ENCODE data around the gene NRCAM.
"Not testable (repeated sequence)": the region's sequence is repeated elsewhere in the genome, so short reads cannot be mapped to it uniquely, and the experiment has no call there.

NRCAM gene

DNA sequence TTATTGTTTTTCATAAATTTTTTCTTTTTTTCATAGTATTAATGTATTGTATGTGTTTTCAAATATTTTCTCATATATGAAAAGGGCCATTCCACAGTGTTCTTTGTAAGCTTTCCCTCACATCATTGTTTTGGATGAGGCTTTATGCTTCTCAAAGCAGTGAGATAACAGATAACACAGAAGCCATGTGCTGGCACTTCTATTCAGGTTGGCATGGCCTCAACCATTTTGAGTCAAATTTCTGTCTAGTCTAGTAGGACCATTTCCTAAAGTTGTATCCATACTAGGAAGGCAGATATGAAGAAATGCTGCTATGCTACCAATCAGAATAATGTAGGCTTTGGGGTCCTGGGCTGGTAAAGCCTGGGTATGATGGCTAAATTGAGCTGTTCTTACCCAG lies 190.2 kb downstream of the NRCAM start:
- no peaks in the 10 kb centered on the region for H3K36me3 ChIP-seq (ENCODE audit: control insufficient read depth, insufficient read depth, low read length)
- H3K27ac ChIP-seq (ENCODE audit: low read depth, low read length), result no peak overlapping the region
- no peaks in the 10 kb centered on the region for H3K4me1 ChIP-seq (ENCODE audit: control insufficient read depth, insufficient read depth, low read length)
- H3K27me3 ChIP-seq (ENCODE audit: control insufficient read depth, insufficient read depth, low read length), result no peaks in the 10 kb centered on the region
- H3K4me3 ChIP-seq (ENCODE audit: low read length), result no peak overlapping the region
- H3K9ac ChIP-seq (ENCODE audit: low read length), result no peak overlapping the region

DNA sequence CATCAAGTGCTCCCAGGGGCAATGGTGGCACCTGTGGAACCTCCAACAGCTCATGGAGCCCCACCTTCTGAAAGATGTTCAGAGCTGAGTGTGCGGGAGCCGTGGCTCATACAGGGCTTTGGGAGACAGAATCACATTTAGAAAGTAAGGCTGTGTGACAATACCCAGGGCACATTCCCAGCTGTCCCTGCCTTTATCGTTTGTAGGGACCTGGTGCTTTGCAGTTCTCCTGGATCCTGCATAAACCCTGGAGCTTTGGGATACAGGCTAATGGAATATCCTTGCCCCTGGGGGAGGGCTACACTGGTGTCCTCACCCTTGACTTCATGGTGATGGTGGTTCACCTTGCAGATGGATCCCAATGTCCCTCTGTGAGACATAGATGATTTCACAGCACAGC lies 191.2 kb downstream of the NRCAM start:
- no peaks in the 10 kb centered on the region for H3K4me1 ChIP-seq (ENCODE audit: control insufficient read depth, insufficient read depth, low read length)
- no peaks in the 10 kb centered on the region for H3K27me3 ChIP-seq (ENCODE audit: control insufficient read depth, insufficient read depth, low read length)
- H3K36me3 ChIP-seq (ENCODE audit: control insufficient read depth, insufficient read depth, low read length), result no peaks in the 10 kb centered on the region
- no peak overlapping the region for H3K4me3 ChIP-seq (ENCODE audit: low read length)
- H3K9ac ChIP-seq (ENCODE audit: low read length), result no peak overlapping the region
- no peak overlapping the region for H3K27ac ChIP-seq (ENCODE audit: low read depth, low read length)

DNA sequence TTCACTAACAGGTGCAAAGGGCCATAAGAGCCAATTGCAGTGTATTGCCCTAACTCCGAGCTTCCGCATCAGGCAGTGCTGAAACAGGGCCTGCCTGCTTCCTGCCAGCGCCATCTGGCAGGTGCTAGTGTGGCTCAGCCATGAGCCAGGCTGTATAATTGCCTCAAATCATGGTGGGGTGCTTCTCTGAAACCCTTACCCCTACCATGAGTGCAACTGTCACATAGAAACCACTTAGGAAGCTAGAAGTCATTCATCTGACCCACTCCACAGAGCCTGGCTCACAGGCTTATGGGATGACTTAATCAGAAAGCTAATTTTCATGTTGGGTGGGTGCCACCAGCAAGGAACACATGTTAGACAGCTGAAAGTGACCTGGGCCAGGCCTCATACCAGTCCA lies 192.8 kb downstream of the NRCAM start:
- H3K9ac ChIP-seq (ENCODE audit: low read length), result no peak overlapping the region
- H3K27ac ChIP-seq (ENCODE audit: low read depth, low read length), result no peak overlapping the region
- H3K36me3 ChIP-seq (ENCODE audit: control insufficient read depth, insufficient read depth, low read length), result no peaks in the 10 kb centered on the region
- H3K4me1 ChIP-seq (ENCODE audit: control insufficient read depth, insufficient read depth, low read length), result no peaks in the 10 kb centered on the region
- H3K27me3 ChIP-seq (ENCODE audit: control insufficient read depth, insufficient read depth, low read length), result no peaks in the 10 kb centered on the region
- H3K4me3 ChIP-seq (ENCODE audit: low read length), result no peak overlapping the region

DNA sequence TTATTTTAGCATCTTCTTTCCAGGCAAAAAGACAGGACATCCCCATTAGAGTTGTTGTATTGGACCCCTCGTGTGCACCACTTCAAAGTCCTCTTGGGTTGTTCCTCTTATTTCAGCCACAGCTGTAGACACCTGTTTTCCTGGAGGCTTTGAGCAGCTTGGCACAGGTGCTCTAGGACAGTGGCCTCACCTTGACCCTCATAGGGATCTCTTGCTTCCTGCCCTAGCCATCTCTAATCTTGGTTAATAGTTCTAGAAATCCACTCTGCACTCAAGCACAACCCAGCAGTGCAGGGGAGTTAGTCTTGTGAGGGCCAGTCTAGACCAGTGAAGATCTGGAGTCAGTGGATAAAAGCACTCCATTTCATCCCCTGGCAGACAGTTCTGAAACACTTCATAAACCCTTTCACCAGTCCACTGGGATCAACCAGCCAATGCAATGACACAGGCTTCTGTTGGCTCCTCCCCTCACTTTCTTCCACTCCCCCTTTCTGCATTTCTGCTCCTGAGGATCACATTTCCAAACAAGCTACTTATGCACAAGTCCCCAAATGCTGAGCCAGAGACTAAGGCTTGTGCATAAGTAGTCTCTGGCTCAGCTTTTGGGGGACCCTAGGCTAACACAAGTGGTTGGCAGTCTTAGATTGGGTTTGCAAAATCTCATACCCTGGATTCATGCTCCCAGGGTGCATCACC lies 194.5 kb downstream of the NRCAM start:
- Histone ChIP-seq H3K4me3 (ENCODE audit: low read length) (no peak overlapping the region), H3K4me1 (ENCODE audit: control insufficient read depth, insufficient read depth, low read length) (no peaks in the 10 kb centered on the region), H3K36me3 (ENCODE audit: control insufficient read depth, insufficient read depth, low read length) (no peaks in the 10 kb centered on the region), H3K27me3 (ENCODE audit: control insufficient read depth, insufficient read depth, low read length) (no peaks in the 10 kb centered on the region), H3K9ac (ENCODE audit: low read length) (no peak overlapping the region), H3K27ac (ENCODE audit: low read depth, low read length) (no peak overlapping the region)

DNA sequence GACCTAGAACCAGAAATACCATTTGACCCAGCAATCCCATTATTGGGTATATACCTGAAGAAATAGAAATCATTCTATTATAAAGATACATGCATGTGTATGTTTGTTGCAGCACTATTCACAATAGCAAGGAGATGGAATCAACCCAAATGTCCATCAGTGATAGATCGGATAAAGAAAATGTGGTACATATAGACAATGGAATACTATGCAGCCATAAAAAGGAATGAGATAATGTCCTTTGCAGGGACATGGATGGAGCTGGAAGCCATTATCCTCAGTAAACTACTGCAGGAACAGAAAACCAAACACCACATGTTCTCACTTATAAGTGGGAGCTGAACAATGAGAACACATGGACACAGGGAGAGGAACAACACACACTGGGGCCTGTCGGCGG lies 196.8 kb downstream of the NRCAM start:
- H3K9ac ChIP-seq (ENCODE audit: low read length); H3K27ac ChIP-seq (ENCODE audit: low read depth, low read length); H3K4me3 ChIP-seq (ENCODE audit: low read length); H3K36me3 ChIP-seq (ENCODE audit: control insufficient read depth, insufficient read depth, low read length); H3K27me3 ChIP-seq (ENCODE audit: control insufficient read depth, insufficient read depth, low read length); H3K4me1 ChIP-seq (ENCODE audit: control insufficient read depth, insufficient read depth, low read length): not testable (repeated sequence)

DNA sequence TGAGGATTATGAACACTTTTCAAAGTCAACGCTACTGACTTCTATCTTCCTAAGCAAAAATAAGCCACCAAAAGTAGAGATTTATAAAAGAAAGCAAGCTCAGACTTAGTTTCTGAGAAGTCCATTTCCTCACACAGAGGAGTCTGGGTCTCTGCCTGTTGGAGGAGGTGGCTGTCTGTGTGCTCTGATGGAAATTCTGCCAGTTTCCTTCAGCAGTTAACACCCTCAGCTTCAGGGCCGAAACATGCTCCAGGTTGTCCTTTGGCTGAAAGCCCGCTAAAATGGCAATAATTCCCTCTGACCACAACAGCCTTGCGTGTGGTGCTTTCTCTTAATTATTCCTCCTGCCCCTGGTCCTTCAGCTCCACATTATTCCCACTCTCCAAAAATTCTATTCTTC lies 198.3 kb downstream of the NRCAM start:
- Histone ChIP-seq H3K36me3 (ENCODE audit: control insufficient read depth, insufficient read depth, low read length) (no peaks in the 10 kb centered on the region), H3K4me3 (ENCODE audit: low read length) (no peak overlapping the region), H3K27me3 (ENCODE audit: control insufficient read depth, insufficient read depth, low read length) (no peaks in the 10 kb centered on the region), H3K9ac (ENCODE audit: low read length) (no peak overlapping the region), H3K4me1 (ENCODE audit: control insufficient read depth, insufficient read depth, low read length) (no peaks in the 10 kb centered on the region), H3K27ac (ENCODE audit: low read depth, low read length) (no peak overlapping the region)

DNA sequence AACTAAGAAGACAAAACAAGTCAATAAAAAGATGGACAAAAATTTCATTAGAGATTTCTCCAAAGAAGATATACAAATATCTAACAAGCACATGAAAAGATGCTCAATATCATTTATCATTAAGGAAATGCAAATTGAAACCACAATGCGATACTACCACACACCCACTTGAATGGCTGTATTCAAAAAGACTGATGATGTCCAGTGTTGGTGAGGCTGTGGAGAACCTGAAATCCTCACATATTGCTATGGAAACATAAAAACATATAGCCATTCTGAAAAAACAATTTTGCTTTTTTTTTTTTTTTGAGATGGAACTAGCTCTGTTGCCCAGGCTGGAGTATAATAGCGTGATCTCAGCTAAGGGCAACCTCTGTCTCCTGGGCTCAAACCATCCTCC lies 202.0 kb downstream of the NRCAM start:
- Histone ChIP-seq H3K27ac (ENCODE audit: low read depth, low read length) (no peak overlapping the region), H3K9ac (ENCODE audit: low read length) (no peak overlapping the region), H3K4me3 (ENCODE audit: low read length) (no peak overlapping the region), H3K4me1 (ENCODE audit: control insufficient read depth, insufficient read depth, low read length) (no peaks in the 10 kb centered on the region), H3K36me3 (ENCODE audit: control insufficient read depth, insufficient read depth, low read length) (no peaks in the 10 kb centered on the region), H3K27me3 (ENCODE audit: control insufficient read depth, insufficient read depth, low read length) (no peaks in the 10 kb centered on the region)

DNA sequence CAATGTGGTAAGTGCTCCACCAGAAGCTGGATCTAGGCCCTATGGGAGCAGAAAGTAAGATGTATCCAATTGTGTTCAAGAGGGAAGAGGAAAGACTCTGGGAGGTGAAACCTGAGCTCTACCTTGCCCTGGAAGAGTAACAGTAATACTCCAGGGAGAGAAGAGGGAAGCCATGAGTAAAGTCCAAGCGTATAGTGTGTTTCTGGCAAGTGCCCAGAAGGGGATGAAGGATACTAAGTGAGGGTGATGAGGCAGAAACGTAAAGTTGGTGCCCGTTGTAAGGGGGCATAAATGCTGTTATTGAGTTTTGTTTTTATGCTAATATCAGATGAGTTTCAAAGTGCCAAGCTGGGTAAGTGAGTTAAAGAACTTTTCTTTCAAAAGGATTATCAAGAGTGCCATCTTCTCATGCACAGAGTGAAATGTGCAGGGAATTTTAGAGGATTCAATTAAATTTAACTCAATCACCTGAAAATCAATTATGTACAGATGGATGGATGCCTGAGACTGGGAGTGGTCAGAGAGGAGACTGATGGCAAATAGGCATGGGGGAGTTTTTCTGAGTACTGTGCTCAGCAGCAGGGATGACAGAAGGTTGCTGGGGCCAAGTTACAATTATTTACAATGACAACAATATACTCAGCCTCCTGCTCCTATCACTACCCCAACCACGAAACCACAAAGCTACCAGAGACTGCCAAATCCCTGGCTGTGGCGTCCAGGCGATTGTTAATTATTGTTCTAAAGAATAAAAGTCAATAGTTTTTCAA lies 202.8 kb downstream of the NRCAM start:
- no peak overlapping the region for H3K9ac ChIP-seq (ENCODE audit: low read length)
- H3K4me1 ChIP-seq (ENCODE audit: control insufficient read depth, insufficient read depth, low read length), result no peaks in the 10 kb centered on the region
- H3K36me3 ChIP-seq (ENCODE audit: control insufficient read depth, insufficient read depth, low read length), result no peaks in the 10 kb centered on the region
- H3K27me3 ChIP-seq (ENCODE audit: control insufficient read depth, insufficient read depth, low read length), result no peaks in the 10 kb centered on the region
- H3K27ac ChIP-seq (ENCODE audit: low read depth, low read length), result no peak overlapping the region
- no peak overlapping the region for H3K4me3 ChIP-seq (ENCODE audit: low read length)

DNA sequence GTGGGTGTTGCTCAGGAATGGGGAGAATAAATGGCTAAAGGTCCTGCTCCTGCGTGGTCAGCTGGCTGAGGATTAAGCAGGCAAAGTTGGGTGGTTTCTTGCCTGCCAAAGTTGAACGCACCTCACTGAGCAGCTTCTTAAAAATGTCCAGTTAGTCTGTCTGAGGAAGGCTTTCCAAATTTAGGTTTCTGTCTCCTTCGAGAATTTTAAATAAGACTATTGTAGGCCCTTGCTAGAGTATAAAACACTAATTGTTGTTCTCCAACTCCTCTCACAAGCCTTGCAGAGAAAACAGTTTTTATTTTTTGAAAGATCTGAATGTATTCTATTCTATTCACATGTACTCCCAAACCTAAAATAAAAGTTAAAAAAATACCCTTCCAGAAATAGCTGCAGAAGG lies 204.1 kb downstream of the NRCAM start:
- H3K4me1 ChIP-seq (ENCODE audit: control insufficient read depth, insufficient read depth, low read length), result no peaks in the 10 kb centered on the region
- no peak overlapping the region for H3K4me3 ChIP-seq (ENCODE audit: low read length)
- no peaks in the 10 kb centered on the region for H3K36me3 ChIP-seq (ENCODE audit: control insufficient read depth, insufficient read depth, low read length)
- no peaks in the 10 kb centered on the region for H3K27me3 ChIP-seq (ENCODE audit: control insufficient read depth, insufficient read depth, low read length)
- no peak overlapping the region for H3K9ac ChIP-seq (ENCODE audit: low read length)
- H3K27ac ChIP-seq (ENCODE audit: low read depth, low read length), result no peak overlapping the region

DNA sequence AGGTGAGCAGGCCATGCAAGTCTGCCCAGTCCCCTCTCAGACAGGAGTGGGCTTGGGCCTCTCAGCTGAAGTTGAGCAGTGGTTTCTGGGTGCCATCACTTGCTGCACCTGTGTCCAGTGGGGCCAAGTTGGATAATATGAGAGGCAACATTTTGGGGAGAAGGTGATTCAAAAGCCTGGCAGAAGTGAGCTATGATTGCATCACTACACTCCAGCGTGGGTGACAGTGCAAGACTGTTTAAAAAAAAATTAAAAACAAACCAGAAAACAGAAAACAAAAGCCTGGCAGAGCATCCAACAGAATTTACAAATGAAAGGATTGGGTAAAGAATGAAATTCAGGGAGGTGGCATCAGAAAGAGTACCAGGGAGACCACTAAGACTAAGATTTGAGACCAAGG lies 204.5 kb downstream of the NRCAM start:
- no peak overlapping the region for H3K9ac ChIP-seq (ENCODE audit: low read length)
- no peaks in the 10 kb centered on the region for H3K27me3 ChIP-seq (ENCODE audit: control insufficient read depth, insufficient read depth, low read length)
- no peaks in the 10 kb centered on the region for H3K4me1 ChIP-seq (ENCODE audit: control insufficient read depth, insufficient read depth, low read length)
- H3K36me3 ChIP-seq (ENCODE audit: control insufficient read depth, insufficient read depth, low read length), result no peaks in the 10 kb centered on the region
- H3K27ac ChIP-seq (ENCODE audit: low read depth, low read length), result no peak overlapping the region
- no peak overlapping the region for H3K4me3 ChIP-seq (ENCODE audit: low read length)

DNA sequence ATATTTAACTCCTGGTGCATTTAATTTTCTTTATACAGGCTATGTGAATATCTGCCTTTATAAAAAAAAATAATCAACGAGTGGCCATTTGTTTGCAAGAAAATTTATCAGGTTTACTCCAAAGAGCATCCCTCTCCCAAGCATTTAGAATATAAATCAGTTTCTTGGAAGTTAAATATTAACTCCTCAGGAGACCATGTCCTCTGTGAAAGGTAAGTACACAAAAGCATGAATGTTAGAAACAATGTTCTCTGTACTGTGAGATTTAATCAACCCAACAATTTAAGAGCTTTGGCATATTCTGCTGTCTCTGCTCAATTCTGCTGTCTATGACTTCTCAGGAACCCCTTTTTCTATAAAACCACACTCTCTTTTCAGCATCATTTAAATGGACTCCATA lies 206.8 kb downstream of the NRCAM start:
- Histone ChIP-seq H3K9ac (ENCODE audit: low read length) (no peak overlapping the region), H3K4me3 (ENCODE audit: low read length) (no peak overlapping the region), H3K36me3 (ENCODE audit: control insufficient read depth, insufficient read depth, low read length) (no peaks in the 10 kb centered on the region), H3K4me1 (ENCODE audit: control insufficient read depth, insufficient read depth, low read length) (no peaks in the 10 kb centered on the region), H3K27ac (ENCODE audit: low read depth, low read length) (no peak overlapping the region), H3K27me3 (ENCODE audit: control insufficient read depth, insufficient read depth, low read length) (no peaks in the 10 kb centered on the region)

DNA sequence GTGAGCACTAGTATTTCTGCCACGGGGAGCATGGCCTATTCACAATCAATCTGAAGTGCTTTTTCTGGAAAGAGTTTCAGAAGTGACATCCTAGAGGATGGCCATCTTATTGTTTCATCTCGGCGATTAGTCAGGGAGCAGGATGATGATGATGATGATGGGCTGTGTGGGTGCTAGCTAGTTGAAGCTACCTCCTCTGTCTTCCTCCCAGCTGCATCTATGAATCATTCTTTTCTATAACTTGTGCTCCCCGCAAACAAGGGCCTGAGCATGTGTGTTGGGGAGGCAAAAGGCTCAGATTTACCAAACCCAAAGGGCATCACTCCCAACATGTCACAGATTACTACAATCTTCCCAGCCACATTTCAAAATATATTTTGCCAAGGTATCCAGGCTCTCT lies 207.4 kb downstream of the NRCAM start:
- no peak overlapping the region for H3K9ac ChIP-seq (ENCODE audit: low read length)
- H3K4me3 ChIP-seq (ENCODE audit: low read length), result no peak overlapping the region
- H3K36me3 ChIP-seq (ENCODE audit: control insufficient read depth, insufficient read depth, low read length), result no peaks in the 10 kb centered on the region
- no peaks in the 10 kb centered on the region for H3K4me1 ChIP-seq (ENCODE audit: control insufficient read depth, insufficient read depth, low read length)
- no peaks in the 10 kb centered on the region for H3K27me3 ChIP-seq (ENCODE audit: control insufficient read depth, insufficient read depth, low read length)
- H3K27ac ChIP-seq (ENCODE audit: low read depth, low read length), result no peak overlapping the region

DNA sequence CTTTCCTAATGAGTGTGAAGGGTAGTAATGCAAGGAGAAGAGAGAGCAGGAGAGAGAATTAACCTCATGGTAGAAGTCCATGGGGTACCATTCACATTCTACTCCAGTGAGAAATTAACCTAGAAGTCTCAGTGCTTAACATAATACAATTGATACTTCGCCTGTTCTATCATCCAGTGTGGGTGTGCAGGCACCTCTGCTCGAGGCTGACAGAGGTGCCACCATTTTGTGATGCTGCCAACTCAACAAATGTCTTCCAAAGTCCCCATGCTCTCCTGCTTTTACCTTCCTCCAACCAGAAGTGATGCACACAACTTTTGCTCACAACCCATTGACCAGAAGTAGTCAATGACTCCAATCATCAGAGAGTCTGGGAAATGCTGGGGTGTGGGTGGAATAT lies 207.8 kb downstream of the NRCAM start:
- Histone ChIP-seq H3K27ac (ENCODE audit: low read depth, low read length) (no peak overlapping the region), H3K9ac (ENCODE audit: low read length) (no peak overlapping the region), H3K4me1 (ENCODE audit: control insufficient read depth, insufficient read depth, low read length) (no peaks in the 10 kb centered on the region), H3K36me3 (ENCODE audit: control insufficient read depth, insufficient read depth, low read length) (no peaks in the 10 kb centered on the region), H3K4me3 (ENCODE audit: low read length) (no peak overlapping the region), H3K27me3 (ENCODE audit: control insufficient read depth, insufficient read depth, low read length) (no peaks in the 10 kb centered on the region)

Data from rectal smooth muscle tissue (tissue), 1 donor.